Tibial nerve (tissue), 3 donors: ENCODE measurements around the gene TRMT1.

Source experiments
- POLR2A ChIP-seq, 2 donors: fragments of 450-650 bp; IDR thresholded peaks; one replicate each; pipeline ENCODE4 v1.6.1; 2017; ENCODE audit warnings: antibody characterized with exemption in 2 of 2, mild to moderate bottlenecking in 2 of 2, moderate library complexity in 2 of 2
- TF ChIP-seq, protein P1 (sequence below), 5 experiments: fragments of 200-600 bp in 3 of 5; fragments of 450-650 bp in 2 of 5; sonication (generic) in 3 of 5; IDR thresholded peaks; one replicate each; pipeline ENCODE4 v1.5.1; 2016 to 2019; ENCODE audit warnings: antibody characterized with exemption in 5 of 5, mild to moderate bottlenecking in 3 of 5, moderate library complexity in 2 of 5

DNA sequence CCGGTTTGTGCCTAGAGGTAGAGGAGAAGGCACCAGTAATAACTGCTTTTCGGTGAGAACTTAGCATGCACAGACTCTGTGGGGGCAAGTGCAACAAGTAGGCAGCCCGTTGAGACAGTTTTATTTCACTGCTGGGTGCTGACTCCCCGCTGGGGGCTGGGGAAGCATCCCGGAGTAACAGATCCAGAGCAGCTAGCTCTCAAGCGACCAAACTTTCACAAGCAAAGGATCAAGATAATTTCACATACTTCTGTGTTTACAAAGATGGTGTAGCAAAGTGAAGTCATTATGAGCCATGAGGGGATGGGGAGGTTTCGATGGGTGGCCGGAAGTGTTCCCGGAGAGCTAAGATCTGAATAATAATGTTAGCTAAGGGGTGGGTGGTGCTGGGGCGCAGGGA is 4.3 kb upstream of the TRMT1 start:
- TF ChIP-seq, protein P1, sequence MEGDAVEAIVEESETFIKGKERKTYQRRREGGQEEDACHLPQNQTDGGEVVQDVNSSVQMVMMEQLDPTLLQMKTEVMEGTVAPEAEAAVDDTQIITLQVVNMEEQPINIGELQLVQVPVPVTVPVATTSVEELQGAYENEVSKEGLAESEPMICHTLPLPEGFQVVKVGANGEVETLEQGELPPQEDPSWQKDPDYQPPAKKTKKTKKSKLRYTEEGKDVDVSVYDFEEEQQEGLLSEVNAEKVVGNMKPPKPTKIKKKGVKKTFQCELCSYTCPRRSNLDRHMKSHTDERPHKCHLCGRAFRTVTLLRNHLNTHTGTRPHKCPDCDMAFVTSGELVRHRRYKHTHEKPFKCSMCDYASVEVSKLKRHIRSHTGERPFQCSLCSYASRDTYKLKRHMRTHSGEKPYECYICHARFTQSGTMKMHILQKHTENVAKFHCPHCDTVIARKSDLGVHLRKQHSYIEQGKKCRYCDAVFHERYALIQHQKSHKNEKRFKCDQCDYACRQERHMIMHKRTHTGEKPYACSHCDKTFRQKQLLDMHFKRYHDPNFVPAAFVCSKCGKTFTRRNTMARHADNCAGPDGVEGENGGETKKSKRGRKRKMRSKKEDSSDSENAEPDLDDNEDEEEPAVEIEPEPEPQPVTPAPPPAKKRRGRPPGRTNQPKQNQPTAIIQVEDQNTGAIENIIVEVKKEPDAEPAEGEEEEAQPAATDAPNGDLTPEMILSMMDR (IDR thresholded peaks at IDR 0.05): no peak
- no peak for TF ChIP-seq POLR2A (IDR thresholded peaks at IDR 0.05)
